Measurements from ENCODE around the gene CAMK2A.

- TF ChIP-seq EZH2phosphoT487 (IDR thresholded peaks at IDR 0.05; ENCODE audit: insufficient read depth, low read depth), result no peak
- no peak for TF ChIP-seq EZH2 (IDR thresholded peaks at IDR 0.05; ENCODE audit: insufficient read depth, poor library complexity, severe bottlenecking)
These were observed 23.9 kb upstream of the CAMK2A start for GRCh38 chr5:150313501-150313900.
